ENCODE measurements around the gene MTOR. TPM values are rescaled to one million over a fixed set of nuclear protein-coding genes. Genes with fewer than 3 reads are reported as not detected.
"Not testable (repeated sequence)": the region's sequence is repeated elsewhere in the genome, so short reads cannot be mapped to it uniquely, and the experiment has no call there.

Gene MTOR
- polyA plus RNA-seq, 4 donors: 11.3 to 22.9 (median 17.7) TPM

DNA sequence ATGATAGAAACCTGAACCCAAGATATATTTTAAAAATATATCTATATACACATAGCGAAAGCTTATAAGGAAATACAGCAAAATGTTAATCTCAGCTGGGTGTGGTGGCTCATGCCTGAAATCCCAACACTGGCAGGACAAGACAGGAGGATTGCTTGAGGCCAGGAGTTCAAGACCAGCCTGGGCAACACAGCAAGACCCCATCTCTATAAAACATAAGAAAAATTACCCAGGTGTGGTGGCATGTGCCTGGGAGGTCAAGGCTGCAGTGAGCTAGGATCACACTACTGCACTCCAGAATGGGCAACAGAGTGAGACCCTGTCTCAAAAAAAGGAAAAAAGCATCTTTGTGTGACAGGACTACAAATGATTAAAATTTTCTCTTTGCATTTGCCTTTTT lies 196.6 kb downstream of the MTOR start:
- DNase-seq (no peak), FAIRE-seq (no peak)
- H3K27ac ChIP-seq (ENCODE audit: low read depth in 1 of 3, low read length in 2 of 3): no peak overlapping the region
- peaks cover 19 to 70% (median 24%) of the 10 kb centered on the region in 3 donors for H3K36me3 ChIP-seq (ENCODE audit: control insufficient read depth in 3 of 3, insufficient read depth in 2 of 3, low read depth in 1 of 3, low read length in 3 of 3)
- H3K9me3 ChIP-seq (ENCODE audit: control insufficient read depth in 2 of 2, insufficient read depth in 1 of 2, low read depth in 1 of 2, low read length in 1 of 2): peaks cover 0 to 2% of the 10 kb centered on the region in 2 donors
- H3K4me3 ChIP-seq (ENCODE audit: low read depth in 1 of 3, low read length in 3 of 3): no peak overlapping the region
- no peaks in the 10 kb centered on the region for H3K27me3 ChIP-seq (ENCODE audit: control insufficient read depth in 3 of 3, insufficient read depth in 3 of 3, low read length in 3 of 3)
- WGBS, 3 donors: 93 to 100% (median 98%) methylated on average over 1 of the region's 1 CpG
- peaks cover 0 to 2% (median 0%) of the 10 kb centered on the region in 3 donors for H3K4me1 ChIP-seq (ENCODE audit: control insufficient read depth in 3 of 3, insufficient read depth in 2 of 3, low read depth in 1 of 3, low read length in 2 of 3)

DNA sequence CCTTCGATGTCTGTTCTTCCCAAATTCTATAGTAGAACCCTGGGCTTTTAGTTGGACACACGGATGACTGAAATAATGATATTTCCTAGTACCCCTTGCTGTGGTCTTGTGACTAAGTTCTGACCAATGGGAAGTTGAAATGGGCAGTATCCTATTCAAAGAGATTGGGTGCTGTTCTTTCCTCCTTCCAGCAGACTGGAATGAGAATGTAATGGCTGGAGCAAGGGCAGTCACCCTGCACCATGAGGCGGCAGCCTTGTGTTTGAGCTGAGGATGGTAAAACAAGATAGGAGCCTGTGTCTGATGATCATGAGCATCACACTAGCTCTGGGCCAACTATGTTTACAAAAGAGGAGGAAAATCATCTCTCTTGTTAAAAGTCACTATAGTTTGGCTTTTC lies 197.4 kb downstream of the MTOR start:
- WGBS, 3 donors: 98 to 100% (median 100%) methylated on average over 3 of the region's 3 CpGs
- no peak for DNase-seq
- H3K4me3 ChIP-seq (ENCODE audit: low read depth in 1 of 3, low read length in 3 of 3): no peak overlapping the region
- H3K27me3 ChIP-seq (ENCODE audit: control insufficient read depth in 3 of 3, insufficient read depth in 3 of 3, low read length in 3 of 3): no peaks in the 10 kb centered on the region
- H3K9me3 ChIP-seq (ENCODE audit: control insufficient read depth in 2 of 2, insufficient read depth in 1 of 2, low read depth in 1 of 2, low read length in 1 of 2): peaks cover 0 to 2% of the 10 kb centered on the region in 2 donors
- H3K27ac ChIP-seq (ENCODE audit: low read depth in 1 of 3, low read length in 2 of 3): no peak overlapping the region
- no peak for FAIRE-seq
- peaks cover 0 to 4% (median 0%) of the 10 kb centered on the region in 3 donors for H3K4me1 ChIP-seq (ENCODE audit: control insufficient read depth in 3 of 3, insufficient read depth in 2 of 3, low read depth in 1 of 3, low read length in 2 of 3)
- H3K36me3 ChIP-seq (ENCODE audit: control insufficient read depth in 3 of 3, insufficient read depth in 2 of 3, low read depth in 1 of 3, low read length in 3 of 3): peaks cover 19 to 65% (median 20%) of the 10 kb centered on the region in 3 donors

DNA sequence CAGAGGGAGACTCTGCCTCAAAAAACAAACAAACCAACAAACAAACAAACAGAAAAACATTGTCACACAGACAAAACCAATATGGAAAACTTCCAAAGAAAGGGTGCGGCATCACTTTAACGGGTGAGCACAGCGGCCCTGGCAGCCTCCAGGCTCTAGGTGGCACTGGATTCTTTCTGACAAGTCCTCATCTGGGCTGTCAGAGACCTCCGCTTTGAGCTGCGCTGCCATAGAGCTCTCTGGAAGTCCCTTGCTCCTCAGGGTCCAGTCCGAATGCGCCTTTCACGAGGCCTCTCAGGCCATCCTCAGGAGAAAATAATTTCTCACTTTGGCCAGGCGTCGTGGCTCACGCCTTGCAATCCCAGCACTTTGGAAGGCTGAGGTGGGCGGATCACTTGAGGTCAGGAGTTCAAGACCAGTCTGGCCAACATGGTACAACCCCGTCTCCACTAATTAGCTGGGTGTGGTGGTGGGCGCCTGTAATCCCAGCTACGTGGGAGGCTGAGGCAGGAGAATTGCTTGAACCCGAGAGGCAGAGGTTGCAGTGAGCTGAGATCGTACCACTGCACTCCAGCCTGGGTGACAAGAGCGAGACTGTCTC lies 198.3 kb downstream of the MTOR start:
- not testable (repeated sequence) for FAIRE-seq; H3K27ac ChIP-seq (ENCODE audit: low read depth in 1 of 3, low read length in 2 of 3); H3K4me3 ChIP-seq (ENCODE audit: low read depth in 1 of 3, low read length in 3 of 3); H3K4me1 ChIP-seq (ENCODE audit: control insufficient read depth in 3 of 3, insufficient read depth in 2 of 3, low read depth in 1 of 3, low read length in 2 of 3); H3K27me3 ChIP-seq (ENCODE audit: control insufficient read depth in 3 of 3, insufficient read depth in 3 of 3, low read length in 3 of 3); DNase-seq; H3K9me3 ChIP-seq (ENCODE audit: control insufficient read depth in 2 of 2, insufficient read depth in 1 of 2, low read depth in 1 of 2, low read length in 1 of 2)
- H3K36me3 ChIP-seq (ENCODE audit: control insufficient read depth in 3 of 3, insufficient read depth in 2 of 3, low read depth in 1 of 3, low read length in 3 of 3): peaks cover 14 to 56% (median 19%) of the 10 kb centered on the region in 3 donors
- 88 to 90% (median 90%) methylated on average over 17 to 18 of the region's 18 CpGs for WGBS, 3 donors

DNA sequence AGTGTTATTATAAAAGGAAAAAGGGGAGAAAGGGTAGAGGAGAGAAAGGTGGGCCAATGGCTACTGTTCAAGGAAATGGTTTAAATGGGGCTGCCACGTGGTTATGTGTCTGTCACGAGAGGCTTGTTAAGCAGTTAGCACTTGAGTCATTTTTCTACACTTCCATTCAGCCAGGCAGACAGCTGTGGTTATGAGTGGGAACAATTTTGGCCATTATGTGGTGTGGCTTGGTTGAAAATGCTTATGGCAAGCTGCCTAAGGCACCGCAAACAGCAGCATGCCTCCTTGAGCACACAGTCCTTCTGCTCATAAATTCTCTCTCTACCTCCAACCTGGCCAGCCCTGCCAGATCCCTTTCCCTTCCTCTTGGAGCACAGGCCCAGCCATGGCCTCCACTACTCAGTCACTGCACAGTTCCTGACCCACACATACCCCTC lies 199.4 kb downstream of the MTOR start:
- H3K4me1 ChIP-seq (ENCODE audit: control insufficient read depth in 3 of 3, insufficient read depth in 2 of 3, low read depth in 1 of 3, low read length in 2 of 3): peaks cover 3 to 12% (median 3%) of the 10 kb centered on the region in 3 donors
- 62 to 75% (median 63%) methylated on average over 3 of the region's 3 CpGs for WGBS, 3 donors
- no peak overlapping the region for H3K4me3 ChIP-seq (ENCODE audit: low read depth in 1 of 3, low read length in 3 of 3)
- FAIRE-seq (no peak), DNase-seq (no peak)
- H3K9me3 ChIP-seq (ENCODE audit: control insufficient read depth in 2 of 2, insufficient read depth in 1 of 2, low read depth in 1 of 2, low read length in 1 of 2): peaks cover 0 to 2% of the 10 kb centered on the region in 2 donors
- H3K27me3 ChIP-seq (ENCODE audit: control insufficient read depth in 3 of 3, insufficient read depth in 3 of 3, low read length in 3 of 3): no peaks in the 10 kb centered on the region
- H3K36me3 ChIP-seq (ENCODE audit: control insufficient read depth in 3 of 3, insufficient read depth in 2 of 3, low read depth in 1 of 3, low read length in 3 of 3): peaks cover 7 to 53% (median 11%) of the 10 kb centered on the region in 3 donors
- H3K27ac ChIP-seq (ENCODE audit: low read depth in 1 of 3, low read length in 2 of 3): peak overlapping the region in 1 of 3 donors; percentile 46

DNA sequence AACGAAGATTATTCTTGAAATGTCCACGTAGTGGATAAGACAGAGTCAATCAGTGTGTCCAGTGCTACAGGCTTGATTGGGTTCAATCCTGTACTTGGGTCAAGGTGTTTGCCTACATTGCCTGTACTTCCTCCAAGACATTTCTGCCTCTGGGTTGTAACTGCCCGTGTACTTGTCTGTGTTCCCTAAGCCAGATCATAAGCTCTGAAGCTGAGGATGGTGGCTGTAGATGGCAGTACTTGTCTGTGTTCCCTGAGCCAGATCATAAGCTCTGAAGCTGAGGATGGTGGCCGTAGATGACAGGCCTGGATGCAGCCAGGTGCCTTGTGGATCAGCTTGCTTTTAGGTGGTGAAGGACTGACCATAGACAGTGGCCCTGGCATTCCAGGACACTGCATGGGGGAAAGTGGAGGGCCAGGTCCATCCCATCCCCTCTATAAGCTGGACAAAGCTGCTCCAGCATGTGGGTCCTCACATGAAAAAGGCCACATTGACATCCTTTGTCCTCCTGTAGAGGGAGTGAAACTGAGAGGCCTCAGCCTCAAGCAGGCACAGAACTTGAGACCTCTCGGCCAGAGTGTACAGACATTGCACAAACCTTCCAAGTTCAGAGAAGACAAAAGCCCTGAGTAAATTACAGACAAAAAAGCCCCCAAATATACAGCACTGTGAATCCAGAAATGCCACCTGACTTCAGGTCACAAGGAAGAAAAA lies 200.5 kb downstream of the MTOR start:
- FAIRE-seq: no peak
- WGBS, 3 donors: 61 to 76% (median 62%) methylated on average over 5 of the region's 5 CpGs
- Histone ChIP-seq H3K36me3 (ENCODE audit: control insufficient read depth in 3 of 3, insufficient read depth in 2 of 3, low read depth in 1 of 3, low read length in 3 of 3) (peaks cover 7 to 56% (median 9%) of the 10 kb centered on the region in 3 donors), H3K27ac (ENCODE audit: low read depth in 1 of 3, low read length in 2 of 3) (no peak overlapping the region), H3K9me3 (ENCODE audit: control insufficient read depth in 2 of 2, insufficient read depth in 1 of 2, low read depth in 1 of 2, low read length in 1 of 2) (peaks cover 0 to 2% of the 10 kb centered on the region in 2 donors), H3K27me3 (ENCODE audit: control insufficient read depth in 3 of 3, insufficient read depth in 3 of 3, low read length in 3 of 3) (no peaks in the 10 kb centered on the region), H3K4me1 (ENCODE audit: control insufficient read depth in 3 of 3, insufficient read depth in 2 of 3, low read depth in 1 of 3, low read length in 2 of 3) (peaks cover 3 to 12% (median 3%) of the 10 kb centered on the region in 3 donors), H3K4me3 (ENCODE audit: low read depth in 1 of 3, low read length in 3 of 3) (no peak overlapping the region)
- no peak for DNase-seq

DNA sequence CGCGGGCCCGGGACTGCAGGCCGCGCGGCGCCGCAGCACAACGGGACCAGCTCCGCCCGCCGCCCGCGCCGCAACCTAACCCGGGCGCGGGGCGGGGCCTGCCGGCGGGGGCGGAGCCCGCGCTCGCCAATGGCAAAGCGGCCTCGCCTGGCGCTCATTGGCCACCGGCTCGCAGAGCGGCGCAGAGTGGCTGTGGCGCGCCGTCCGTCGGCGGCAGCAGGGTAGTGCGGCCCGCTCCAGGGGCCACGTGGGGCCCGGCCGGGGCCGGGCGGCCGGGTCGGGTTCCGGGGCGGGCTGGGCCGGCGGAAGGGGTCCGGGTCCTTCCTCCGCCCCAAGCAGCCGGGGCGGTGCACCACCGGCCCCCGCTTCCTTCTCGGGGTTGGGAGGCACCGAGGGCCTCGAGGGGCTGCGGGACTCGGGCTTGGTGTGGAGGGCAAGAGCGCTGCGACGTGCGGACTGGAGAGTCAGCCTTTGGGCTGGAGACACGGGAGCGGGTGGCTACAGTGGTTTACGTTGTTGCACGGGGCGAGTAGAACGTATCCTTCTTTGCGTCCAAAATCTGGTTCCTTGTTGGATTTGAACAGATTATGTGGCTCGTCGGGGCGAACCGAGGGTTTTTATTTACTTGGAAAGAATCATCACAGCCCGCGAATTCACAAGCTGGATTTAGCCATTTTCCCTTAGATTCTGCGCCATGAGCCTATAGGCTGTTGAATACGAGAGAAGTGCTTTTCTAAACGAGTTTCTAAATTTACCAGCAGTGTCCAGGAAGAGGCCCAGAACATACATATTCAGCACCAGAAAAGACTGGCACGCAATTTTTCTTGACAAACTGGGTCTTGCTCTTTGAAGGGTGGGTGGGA lies 202.2 kb downstream of the MTOR start, which contains the start of gene SRM:
Gene SRM, minus strand, starts transcription at position 51 of the 863 bp plus-strand sequence. CDS start 75 bp downstream, outside the sequence.
- H3K27me3 ChIP-seq (ENCODE audit: control insufficient read depth in 3 of 3, insufficient read depth in 3 of 3, low read length in 3 of 3): no peaks in the 10 kb centered on the region
- no peak for FAIRE-seq
- WGBS, 3 donors: 0 to 2% (median 0%) methylated on average over 41 to 83 of the region's 83 CpGs

DNA sequence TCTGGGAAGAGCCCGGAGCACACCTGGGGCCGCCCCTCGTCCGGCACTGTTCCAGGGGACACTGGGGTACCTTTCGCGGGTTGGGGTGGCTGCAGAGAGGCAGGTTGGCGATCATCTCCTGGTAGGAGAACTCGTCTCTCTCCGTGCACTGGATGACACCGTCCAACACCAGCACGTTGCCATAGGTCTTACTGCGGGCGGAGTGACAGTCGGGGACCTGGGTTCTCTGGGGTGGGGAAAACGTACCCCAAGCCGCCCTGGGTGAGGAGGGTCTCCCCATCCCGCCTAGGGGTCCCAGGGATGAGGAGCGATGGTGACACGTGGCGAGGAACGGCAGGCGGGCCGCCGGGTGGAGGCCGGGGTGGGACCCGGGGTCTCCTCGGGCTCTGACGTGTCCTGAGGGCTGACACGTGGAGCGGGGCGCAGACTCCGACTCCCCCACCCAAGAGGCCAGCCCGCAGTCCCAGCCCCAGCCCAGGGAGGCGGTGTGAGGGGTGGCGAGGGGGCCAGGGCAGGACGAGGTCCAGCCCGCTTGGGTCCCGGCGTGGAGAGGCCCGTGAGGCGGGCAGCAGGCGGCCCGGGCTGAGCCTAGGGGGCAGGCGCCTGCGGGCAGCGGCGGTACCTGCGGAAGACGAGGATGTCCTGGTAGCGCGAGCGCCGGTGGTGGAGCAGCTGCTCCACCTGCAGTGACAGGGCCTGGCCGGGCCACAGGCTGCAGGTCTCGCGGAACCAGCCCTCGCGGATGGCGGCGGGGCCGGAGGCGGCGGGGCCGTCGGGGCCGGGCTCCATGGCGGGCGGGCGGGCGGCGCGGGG lies 203.0 kb downstream of the MTOR start:
- peaks cover 3 to 12% (median 3%) of the 10 kb centered on the region in 3 donors for H3K4me1 ChIP-seq (ENCODE audit: control insufficient read depth in 3 of 3, insufficient read depth in 2 of 3, low read depth in 1 of 3, low read length in 2 of 3)
- H3K4me3 ChIP-seq (ENCODE audit: low read depth in 1 of 3, low read length in 3 of 3): peak overlapping the region; percentile 65 to 91 (median 90)
- H3K9me3 ChIP-seq (ENCODE audit: control insufficient read depth in 2 of 2, insufficient read depth in 1 of 2, low read depth in 1 of 2, low read length in 1 of 2): no peaks in the 10 kb centered on the region
- H3K36me3 ChIP-seq (ENCODE audit: control insufficient read depth in 3 of 3, insufficient read depth in 2 of 3, low read depth in 1 of 3, low read length in 3 of 3): peaks cover 0 to 55% (median 11%) of the 10 kb centered on the region in 3 donors
- H3K27me3 ChIP-seq (ENCODE audit: control insufficient read depth in 3 of 3, insufficient read depth in 3 of 3, low read length in 3 of 3): no peaks in the 10 kb centered on the region
- DNase-seq (peak; percentile 24 to 29), FAIRE-seq (no peak)
- H3K27ac ChIP-seq (ENCODE audit: low read depth in 1 of 3, low read length in 2 of 3): peak overlapping the region in 1 of 3 donors; percentile 45
- 1% methylated on average over 38 to 72 of the region's 72 CpGs for WGBS, 3 donors

More for the DNA sequence above, 202.2 kb downstream of the MTOR start, which contains the start of gene SRM:
- H3K36me3 ChIP-seq (ENCODE audit: control insufficient read depth in 3 of 3, insufficient read depth in 2 of 3, low read depth in 1 of 3, low read length in 3 of 3): peaks cover 3 to 54% (median 11%) of the 10 kb centered on the region in 3 donors
- H3K27ac ChIP-seq (ENCODE audit: low read depth in 1 of 3, low read length in 2 of 3): peak within 1 kb of the TSS; percentile 45 to 82 (median 50)
- peak within 1 kb of the TSS; percentile 84 to 91 (median 90) for H3K4me3 ChIP-seq (ENCODE audit: low read depth in 1 of 3, low read length in 3 of 3)
- DNase-seq: peak; percentile 90 to 95
- H3K9me3 ChIP-seq (ENCODE audit: control insufficient read depth in 2 of 2, insufficient read depth in 1 of 2, low read depth in 1 of 2, low read length in 1 of 2): peaks cover 0 to 2% of the 10 kb centered on the region in 2 donors
- peaks cover 3 to 12% (median 3%) of the 10 kb centered on the region in 3 donors for H3K4me1 ChIP-seq (ENCODE audit: control insufficient read depth in 3 of 3, insufficient read depth in 2 of 3, low read depth in 1 of 3, low read length in 2 of 3)

All from small intestine (tissue), 7 donors.